Right cardiac atrium (tissue), 5 donors: ENCODE results near the gene ZNF2. TPM values are rescaled to one million over a fixed set of nuclear protein-coding genes. Genes with fewer than 3 reads are reported as not detected.

Source experiments
- polyA plus RNA-seq: library from polyadenylated mRNA; stranded (reverse); fragments of 200-250 nt; gene quantifications from one replicate; pipeline ENCODE4 v1.2.3, GENCODE V29; 2013
- total RNA-seq, 4 donors: library from RNA; stranded (reverse); fragmentation: NEBNext Ultra II Directional; extraction: Animal tissue kit (Norgen Biotek cat#: 25700); gene quantifications; one replicate each; pipeline ENCODE4 v1.2.1, GENCODE V29; 2021
- donor health status: healthy with polysubstance abuse.
- donor health status: DM: no; HTN: yes; CAD: no.
- donor health status: DM: no; HTN: no; CAD: no.
- donor health status: DM: no; HTN: yes; CAD: no; lungs with severe emphysema.
- donor health status: DM: yes; HTN: yes; CAD: no.

The ZNF2 gene
- total and polyA plus RNA-seq, 5 donors = 1.8 to 4.5 (median 3.2) TPM

Other genes with a start within 250 kb of the ZNF2 start
- 10 to 100 TPM in 1 of 4 donors, 1 to 10 TPM in 3; 4.5 to 15.5 (median 9.2) TPM for gene MAL, start 140.1 kb upstream of the ZNF2 start, total RNA-seq
- gene MAL, start 140.1 kb upstream of the ZNF2 start, polyA plus RNA-seq = 14.6 TPM
- gene MRPS5, start 44.0 kb upstream of the ZNF2 start, total RNA-seq = 10 to 100 TPM; 50.3 to 65.6 (median 57.2) TPM
- 76.9 TPM for gene MRPS5, start 44.0 kb upstream of the ZNF2 start, polyA plus RNA-seq
- gene ZNF514, start 6.0 kb upstream of the ZNF2 start, total RNA-seq = 10 to 100 TPM; 12.1 to 15.8 (median 13.8) TPM
- 7.9 TPM for gene ZNF514, start 6.0 kb upstream of the ZNF2 start, polyA plus RNA-seq
- 1 to 10 TPM; 2.8 to 4.7 (median 3.3) TPM for gene ZNF892, start 41.7 kb downstream of the ZNF2 start, total RNA-seq
- 0.97 TPM for gene ZNF892, start 41.7 kb downstream of the ZNF2 start, polyA plus RNA-seq
- gene PROM2, start 108.6 kb downstream of the ZNF2 start, total RNA-seq = 1 to 10 TPM in 3 of 4 donors, under 1 TPM in 1; 0.66 to 1.6 (median 1.3) TPM
- gene PROM2, start 108.6 kb downstream of the ZNF2 start, polyA plus RNA-seq = 0.79 TPM
- gene KCNIP3, start 131.5 kb downstream of the ZNF2 start, total RNA-seq = 1 to 10 TPM; 1.9 to 5.9 (median 2.9) TPM
- gene KCNIP3, start 131.5 kb downstream of the ZNF2 start, polyA plus RNA-seq = 3.9 TPM
- gene FAHD2A, start 236.9 kb downstream of the ZNF2 start, total RNA-seq = 10 to 100 TPM; 26.1 to 32.7 (median 30.0) TPM
- gene FAHD2A, start 236.9 kb downstream of the ZNF2 start, polyA plus RNA-seq = 32.2 TPM